ENCODE results near the gene PXMP2. TPM values are rescaled to one million over a fixed set of nuclear protein-coding genes. Genes with fewer than 3 reads are reported as not detected.

Gene PXMP2
- total and polyA plus RNA-seq, 2 of the 8 experiments (the other 6 are each of a cell fraction or from before 2014, with no cell fraction given), result 13.8 to 15.1 TPM

GRCh38 chr12:132740313-132740646 lies 52.9 kb downstream of the PXMP2 start:
- Histone ChIP-seq H2BK12ac (ENCODE audit: low read depth, low read length) (no peak overlapping the region), H3K56ac (replicated peaks; ENCODE audit: insufficient read length, low read depth, low read length) (no peak overlapping the region), H3K23me2 (ENCODE audit: low read depth, low read length) (peaks cover 3% of the 10 kb centered on the region; the same call in 1 of the 2 replicates), H2BK20ac (ENCODE audit: low read length) (no peak overlapping the region), H4K8ac (ENCODE audit: extremely low read depth, insufficient read depth, low read length) (no peak overlapping the region), H3K9ac (replicated peaks in 1 of 4; ENCODE audit: extremely low read depth in 1 of 4, low read depth in 3 of 4, low read length in 3 of 4) (no peak overlapping the region), H3K4me1 (replicated peaks in 1 of 4; ENCODE audit: control insufficient read depth in 3 of 4, insufficient read depth in 4 of 4, low read length in 3 of 4) (no peaks in the 10 kb centered on the region), H3K36me3 (ENCODE audit: control insufficient read depth in 2 of 4, insufficient read depth in 4 of 4, low read length in 3 of 4) (peaks cover 50 to 82% (median 73%) of the 10 kb centered on the region in 4 experiments), H3K4me3 (ENCODE audit: extremely low read depth in 1 of 4, insufficient read depth in 2 of 4, low read depth in 3 of 4, low read length in 4 of 4) (no peak overlapping the region), H3K27me3 (replicated peaks in 1 of 4; ENCODE audit: control insufficient read depth in 3 of 4, extremely low read depth in 1 of 4, insufficient read depth in 3 of 4, low read length in 3 of 4) (no peaks in the 10 kb centered on the region), H3K23ac (ENCODE audit: insufficient read length) (no peak overlapping the region), H3K4ac (replicated peaks; ENCODE audit: insufficient read length, low read depth, low read length) (no peak overlapping the region), H4K20me1 (replicated peaks in 1 of 2; ENCODE audit: control insufficient read depth in 1 of 2, insufficient read depth in 2 of 2, low read length in 2 of 2) (peaks cover 8 to 25% of the 10 kb centered on the region in 2 experiments), H2AFZ (ENCODE audit: low read length) (no peak overlapping the region), H4K91ac (replicated peaks; ENCODE audit: insufficient read length, low read length) (no peak overlapping the region), H4K5ac (ENCODE audit: insufficient read length, low read depth, low read length) (no peak overlapping the region), H3K9me3 (ENCODE audit: insufficient read depth in 2 of 2, low read depth in 1 of 2, low read length in 1 of 2) (no peaks in the 10 kb centered on the region), H3K79me2 (ENCODE audit: control insufficient read depth in 1 of 2, insufficient read depth in 2 of 2, low read length in 2 of 2) (peaks cover 0 to 18% of the 10 kb centered on the region in 2 experiments; a peak in 2 of 4 replicates), H3K27ac (ENCODE audit: low read depth, low read length) (no peak overlapping the region), H2AK5ac (ENCODE audit: low read depth, low read length) (no peak overlapping the region), H2BK5ac (ENCODE audit: low read depth, low read length) (no peak overlapping the region), H3K14ac (ENCODE audit: insufficient read length) (no peak overlapping the region), H3K4me2 (ENCODE audit: insufficient read depth in 1 of 2, low read depth in 2 of 2, low read length in 2 of 2) (no peak overlapping the region), H2BK15ac (ENCODE audit: low read length) (no peak overlapping the region), H3K18ac (ENCODE audit: extremely low read depth, low read length) (no peak overlapping the region), H3K79me1 (ENCODE audit: low read depth, low read length) (peaks cover 6% of the 10 kb centered on the region), H2BK120ac (replicated peaks; ENCODE audit: low read depth, low read length) (no peak overlapping the region)
- no peak for TF ChIP-seq CBX8 (IDR thresholded peaks at IDR 0.05; ENCODE audit: borderline replicate concordance, low read depth, low read length)
- TF ChIP-seq TCF12 (IDR thresholded peaks at IDR 0.05; ENCODE audit: low read depth, low read length), result no peak
- 88% methylated on average over 6 of the region's 6 CpGs; no CpG with 5 or more reads in 1 of the 2 experiments for WGBS, 2 experiments (ENCODE audit: extremely low coverage in 1 of 2, insufficient coverage in 1 of 2, insufficient read length in 1 of 2, insufficient replicate concordance in 2 of 2, low coverage in 1 of 2, low lambda C conversion rate in 2 of 2, missing lambda C conversion rate in 1 of 2)
- ChIA-PET POLR2A (ENCODE audit: partially characterized antibody) (interaction anchor here (0.7 to 1.2 kb wide), 3 partner anchors 13 to 15 kb away, joined by 3 to 4 read pairs (median 3); no protein-coding TSS in a partner anchor), CTCF (ENCODE audit: partially characterized antibody) (interaction anchor here (2.8 kb wide), 1 partner anchor 15 kb away, joined by 9 read pairs; no protein-coding TSS in a partner anchor)
- DNase-seq (ENCODE audit: low read depth in 1 of 2, low spot score in 2 of 2) (no peak), FAIRE-seq (no peak)
